H1 (cell line): ENCODE data around the gene CLEC10A.

Experiments
- CREB1 ChIP-seq: IDR thresholded peaks from 2 replicates; pipeline ENCODE4 v1.6.1; 2012; ENCODE audit warnings: inconsistent platforms
- GABPA ChIP-seq: IDR thresholded peaks from 2 replicates; pipeline ENCODE4 v1.6.1; 2011; ENCODE audit warnings: mild to moderate bottlenecking, low read length, moderate library complexity, borderline replicate concordance; ENCODE audit not compliant: insufficient read depth
- HDAC2 ChIP-seq, 2 experiments: fragments of 300-600 bp in 1 of 2; sonication (generic) in 1 of 2; IDR thresholded peaks; 2 replicates each; pipeline ENCODE4 v1.6.1; 2011 to 2012; ENCODE audit warnings: low read depth in 2 of 2, low read length in 2 of 2, mild to moderate bottlenecking in 2 of 2, moderate library complexity in 2 of 2, borderline replicate concordance in 1 of 2, inconsistent platforms in 1 of 2
- JUND ChIP-seq: IDR thresholded peaks from 2 replicates; pipeline ENCODE4 v1.6.1; 2011; ENCODE audit warnings: mild to moderate bottlenecking, improper control_type of control experiment, low read length
- MAFK ChIP-seq: IDR thresholded peaks from 2 replicates; pipeline ENCODE4 v1.6.1; 2012; ENCODE audit warnings: low read depth, mild to moderate bottlenecking, improper control_type of control experiment, low read length
- NRF1 ChIP-seq: IDR thresholded peaks from 2 replicates; pipeline ENCODE4 v1.6.1; 2011; ENCODE audit warnings: mild to moderate bottlenecking, low read depth, low read length, improper control_type of control experiment
- POLR2A ChIP-seq, 2 experiments: IDR thresholded peaks; 1 replicate in 1 of 2; 2 replicates in 1 of 2; pipeline ENCODE4 v1.6.1; 2011; ENCODE audit warnings: low read depth in 2 of 2, low read length in 2 of 2, mild to moderate bottlenecking in 2 of 2; ENCODE audit errors: control extremely low read depth in 1 of 2
- RBBP5 ChIP-seq: IDR thresholded peaks from 2 replicates; pipeline ENCODE4 v1.7.1; 2012; ENCODE audit warnings: low read depth, mild to moderate bottlenecking, inconsistent platforms, low read length, moderate library complexity, borderline replicate concordance
- TAF1 ChIP-seq: IDR thresholded peaks from 2 replicates; pipeline ENCODE4 v1.6.1; 2011; ENCODE audit warnings: mild to moderate bottlenecking, low read depth, low read length
- ZNF274 ChIP-seq: IDR thresholded peaks from 2 replicates; pipeline ENCODE4 v1.7.0; 2012; ENCODE audit warnings: low read length, borderline replicate concordance; ENCODE audit errors: extremely low read depth
- TF ChIP-seq, protein P1 (sequence below), 3 experiments: IDR thresholded peaks; 1 replicate in 2 of 3; 2 replicates in 1 of 3; pipeline versions ENCODE4 v1.5.1 to v1.6.1; 2011; ENCODE audit warnings: low read length in 3 of 3, mild to moderate bottlenecking in 3 of 3, inconsistent platforms in 2 of 3, low read depth in 1 of 3, moderate library complexity in 1 of 3; ENCODE audit not compliant: insufficient read depth in 1 of 3; ENCODE audit errors: control extremely low read depth in 1 of 3

- no peak for TF ChIP-seq JUND
- TF ChIP-seq, protein P1, sequence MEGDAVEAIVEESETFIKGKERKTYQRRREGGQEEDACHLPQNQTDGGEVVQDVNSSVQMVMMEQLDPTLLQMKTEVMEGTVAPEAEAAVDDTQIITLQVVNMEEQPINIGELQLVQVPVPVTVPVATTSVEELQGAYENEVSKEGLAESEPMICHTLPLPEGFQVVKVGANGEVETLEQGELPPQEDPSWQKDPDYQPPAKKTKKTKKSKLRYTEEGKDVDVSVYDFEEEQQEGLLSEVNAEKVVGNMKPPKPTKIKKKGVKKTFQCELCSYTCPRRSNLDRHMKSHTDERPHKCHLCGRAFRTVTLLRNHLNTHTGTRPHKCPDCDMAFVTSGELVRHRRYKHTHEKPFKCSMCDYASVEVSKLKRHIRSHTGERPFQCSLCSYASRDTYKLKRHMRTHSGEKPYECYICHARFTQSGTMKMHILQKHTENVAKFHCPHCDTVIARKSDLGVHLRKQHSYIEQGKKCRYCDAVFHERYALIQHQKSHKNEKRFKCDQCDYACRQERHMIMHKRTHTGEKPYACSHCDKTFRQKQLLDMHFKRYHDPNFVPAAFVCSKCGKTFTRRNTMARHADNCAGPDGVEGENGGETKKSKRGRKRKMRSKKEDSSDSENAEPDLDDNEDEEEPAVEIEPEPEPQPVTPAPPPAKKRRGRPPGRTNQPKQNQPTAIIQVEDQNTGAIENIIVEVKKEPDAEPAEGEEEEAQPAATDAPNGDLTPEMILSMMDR (IDR thresholded peaks at IDR 0.05; ENCODE audit: control extremely low read depth in 1 of 3, insufficient read depth in 1 of 3, low read depth in 1 of 3, low read length in 3 of 3): no peak
- TF ChIP-seq ZNF274: no peak
- TF ChIP-seq TAF1: no peak
- no peak for TF ChIP-seq CREB1
- no peak for TF ChIP-seq GABPA
- no peak for TF ChIP-seq NRF1
- TF ChIP-seq RBBP5: no peak
- no peak for TF ChIP-seq HDAC2 (IDR thresholded peaks at IDR 0.05; ENCODE audit: borderline replicate concordance in 1 of 2, low read depth in 2 of 2, low read length in 2 of 2)
- TF ChIP-seq POLR2A (IDR thresholded peaks at IDR 0.05; ENCODE audit: control extremely low read depth in 1 of 2, low read depth in 2 of 2, low read length in 2 of 2): no peak
- TF ChIP-seq MAFK: no peak
Observed at GRCh38 chr17:7056386-7056785, 23.7 kb downstream of the CLEC10A start.
